LNCaP clone FGC (cell line): Measurements from ENCODE around the gene INTS6.

Experiments used
- DNase-seq: peaks from one replicate; pipeline ENCODE4 v3.0.0-alpha.2; 2011; ENCODE audit warnings: low read depth
- H3K4me3 ChIP-seq: 2 replicates; pipeline ENCODE4 v1.5.1; 2011; ENCODE audit warnings: mild to moderate bottlenecking, low read depth, low read length, control low read depth
- CTCF ChIP-seq: IDR thresholded peaks from 2 replicates; pipeline ENCODE4 v1.5.1; 2012; ENCODE audit warnings: mild to moderate bottlenecking; ENCODE audit not compliant: control insufficient read depth, insufficient read depth; ENCODE audit errors: extremely low read depth

INTS6 gene

GRCh38 chr13:51349016-51349415 lies 103.8 kb downstream of the INTS6 start:
- TF ChIP-seq CTCF, result no peak
- DNase-seq, result no peak
- H3K4me3 ChIP-seq, result no peak overlapping the region

- DNase-seq, result no peak
Measured at GRCh38 chr13:51348069-51348967, 104.5 kb downstream of the INTS6 start.

GRCh38 chr13:51347099-51347498 lies 105.7 kb downstream of the INTS6 start:
- DNase-seq, result no peak
- no peak for TF ChIP-seq CTCF

More at GRCh38 chr13:51348069-51348967, 104.5 kb downstream of the INTS6 start:
- no peak for TF ChIP-seq CTCF
- H3K4me3 ChIP-seq, result no peak overlapping the region

GRCh38 chr13:51346397-51346796 lies 106.4 kb downstream of the INTS6 start:
- H3K4me3 ChIP-seq, result no peak overlapping the region
- no peak for TF ChIP-seq CTCF
- DNase-seq, result no peak

More at GRCh38 chr13:51347099-51347498, 105.7 kb downstream of the INTS6 start:
- no peak overlapping the region for H3K4me3 ChIP-seq

DNA sequence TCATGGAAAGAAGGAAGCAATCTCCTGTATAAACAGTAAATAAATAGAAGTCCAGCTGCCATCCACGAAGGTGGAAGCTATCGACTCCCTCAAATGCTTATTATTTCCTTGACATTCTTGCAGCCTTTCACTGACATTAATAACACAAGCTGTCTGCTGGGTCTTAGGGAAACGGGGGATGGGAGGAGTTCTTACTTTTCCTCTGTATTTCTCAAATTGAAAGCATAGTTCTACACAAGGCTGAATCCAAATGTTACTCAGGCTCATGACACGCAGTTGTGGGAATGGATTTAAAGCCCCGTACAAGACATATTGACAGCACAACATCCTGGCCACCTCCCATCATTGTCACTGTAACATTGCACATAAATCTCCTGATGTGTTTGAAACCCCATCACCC lies 109.4 kb downstream of the INTS6 start:
- no peak for DNase-seq
- H3K4me3 ChIP-seq, result no peak overlapping the region
- no peak for TF ChIP-seq CTCF

- TF ChIP-seq CTCF, result no peak
- H3K4me3 ChIP-seq, result no peak overlapping the region
- DNase-seq, result no peak
Measured at GRCh38 chr13:51342706-51343105, 110.1 kb downstream of the INTS6 start.
